NB4 (cell line): ENCODE data around the gene FSTL4.

Source experiments
- CTCF ChIP-seq: IDR thresholded peaks from one replicate; pipeline ENCODE4 v1.5.1; 2012; ENCODE audit warnings: low read depth, low read length
- MAX ChIP-seq: IDR thresholded peaks from 2 replicates; pipeline ENCODE4 v1.6.1; 2011; ENCODE audit warnings: low read depth, low read length
- MYC ChIP-seq: IDR thresholded peaks from 2 replicates; pipeline ENCODE4 v1.6.1; 2011; ENCODE audit warnings: low read depth, low read length
- POLR2A ChIP-seq: IDR thresholded peaks from 2 replicates; pipeline ENCODE4 v1.6.1; 2011; ENCODE audit warnings: mild to moderate bottlenecking; ENCODE audit not compliant: insufficient read length; ENCODE audit errors: extremely low read depth

- TF ChIP-seq CTCF: no peak
- no peak for TF ChIP-seq POLR2A
- TF ChIP-seq MYC: no peak
- TF ChIP-seq MAX: no peak
Observed at GRCh38 chr5:133356396-133356983, 255.9 kb downstream of the FSTL4 start.
